SHP77 treated with DMSO at 0.1 percent for 48 hours (cell line): ENCODE results near the gene EPHA4.

Experiments
- DNase-seq: peaks from one replicate; lab custom pipeline; 2025; lab: John Stamatoyannopoulos, UW

The EPHA4 gene

DNA sequence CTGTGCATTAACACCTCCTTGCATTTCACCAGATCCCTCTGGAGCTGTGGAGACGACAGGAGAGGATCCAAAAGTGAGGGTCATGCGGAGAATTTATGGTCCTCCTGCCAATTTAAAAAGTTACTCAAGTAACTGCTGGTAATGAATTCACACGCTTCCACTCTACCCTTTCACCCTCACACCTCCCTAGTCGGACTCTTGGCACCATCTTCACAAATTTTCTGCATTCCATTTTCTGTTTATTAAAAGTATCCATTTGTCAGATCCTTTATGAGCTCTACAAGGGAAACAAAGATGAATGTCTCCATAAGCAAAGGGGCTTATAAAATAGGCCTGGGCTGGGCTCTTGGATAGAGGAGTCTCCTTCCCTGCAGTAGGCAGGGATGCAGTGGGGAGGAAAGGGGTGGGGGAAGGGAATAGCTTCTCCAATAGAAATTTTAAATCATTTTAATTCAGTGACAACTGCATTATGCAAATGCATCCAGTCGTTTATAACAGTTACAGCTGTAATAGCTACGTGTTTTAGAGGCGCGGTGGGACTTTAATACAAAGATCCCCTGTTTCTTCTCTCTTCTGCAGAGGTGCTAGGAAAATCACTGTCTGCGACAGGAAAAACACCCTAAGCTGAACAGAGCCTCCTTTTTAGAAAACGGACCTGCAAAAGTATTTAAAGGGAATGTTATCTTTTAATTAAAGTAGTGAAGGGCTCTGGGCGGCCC lies 132.2 kb downstream of the EPHA4 start:
- no peak for DNase-seq

DNA sequence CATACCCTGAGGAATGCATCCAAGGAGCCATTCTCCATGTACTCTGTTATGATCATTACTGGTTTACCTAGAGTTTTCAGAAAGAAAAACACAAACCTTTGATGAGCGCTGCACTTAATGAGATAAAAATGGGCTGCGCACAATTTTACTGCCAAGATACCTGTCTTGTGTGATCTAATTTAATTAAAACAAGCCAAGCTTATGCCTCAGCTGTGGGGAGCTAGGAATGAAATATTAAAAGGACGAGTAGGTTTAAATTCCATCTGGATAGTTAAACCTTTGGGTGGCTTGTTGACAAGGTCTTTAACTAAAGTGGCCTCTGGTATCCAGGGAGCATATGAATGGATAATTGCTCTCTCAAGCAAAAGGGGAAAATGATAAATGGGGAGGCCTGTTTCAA lies 135.0 kb downstream of the EPHA4 start:
- no peak for DNase-seq

DNA sequence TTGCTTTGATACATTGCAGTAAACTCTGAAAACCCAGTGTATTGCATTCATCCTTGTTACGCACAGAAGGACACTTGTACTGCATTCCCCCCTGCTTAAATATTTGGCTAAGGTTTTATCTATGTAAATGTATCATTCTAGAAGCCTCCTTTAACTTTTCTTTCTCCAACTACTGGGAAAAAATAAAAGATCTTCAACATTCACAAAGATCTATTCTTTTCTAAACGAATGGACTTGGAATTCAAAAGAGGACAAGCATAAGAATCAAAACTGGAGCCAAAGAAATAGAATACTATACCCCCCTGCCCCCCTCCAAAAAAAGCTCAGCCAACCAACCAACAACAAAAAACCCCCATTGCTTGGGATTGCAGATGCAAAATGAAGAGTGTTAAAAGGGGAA lies 136.9 kb downstream of the EPHA4 start:
- DNase-seq = no peak

DNA sequence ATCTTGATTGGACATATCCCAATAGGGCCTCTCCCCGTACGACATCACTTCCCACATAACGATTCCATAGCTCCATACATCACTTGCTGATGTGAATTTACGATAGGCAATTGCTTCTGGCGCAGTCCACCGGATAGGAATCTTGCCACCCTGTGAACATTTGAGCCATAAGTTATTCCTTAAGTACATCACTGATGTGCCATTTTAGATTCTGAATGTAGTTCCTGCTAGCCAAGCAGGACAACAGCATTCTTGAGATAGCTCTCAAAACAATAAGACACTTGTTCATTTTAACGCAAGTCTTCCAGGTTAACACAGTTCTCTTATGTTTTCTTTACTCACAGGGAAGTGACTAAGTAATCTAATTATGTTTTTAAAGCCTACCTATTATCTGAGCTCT lies 138.0 kb downstream of the EPHA4 start:
- DNase-seq = no peak

DNA sequence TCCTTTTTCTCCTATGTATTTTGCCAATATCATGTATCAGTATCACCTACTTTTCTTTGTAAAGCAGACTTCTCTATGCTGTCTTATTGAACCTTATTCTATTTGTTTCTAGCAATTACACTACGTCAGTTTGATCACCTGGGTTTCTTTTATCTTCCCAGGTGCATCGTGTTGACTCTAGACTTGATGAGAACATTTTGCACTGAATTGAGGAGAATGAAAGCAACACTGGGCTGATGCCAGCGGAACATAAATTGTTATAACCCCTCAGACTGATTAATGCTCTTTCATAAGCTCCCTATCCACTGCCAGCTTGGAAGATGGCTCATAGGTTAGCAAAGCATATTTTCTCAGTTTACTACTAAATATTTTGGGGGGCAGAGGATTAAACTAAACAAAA lies 140.6 kb downstream of the EPHA4 start:
- peak; percentile 95 for DNase-seq

DNA sequence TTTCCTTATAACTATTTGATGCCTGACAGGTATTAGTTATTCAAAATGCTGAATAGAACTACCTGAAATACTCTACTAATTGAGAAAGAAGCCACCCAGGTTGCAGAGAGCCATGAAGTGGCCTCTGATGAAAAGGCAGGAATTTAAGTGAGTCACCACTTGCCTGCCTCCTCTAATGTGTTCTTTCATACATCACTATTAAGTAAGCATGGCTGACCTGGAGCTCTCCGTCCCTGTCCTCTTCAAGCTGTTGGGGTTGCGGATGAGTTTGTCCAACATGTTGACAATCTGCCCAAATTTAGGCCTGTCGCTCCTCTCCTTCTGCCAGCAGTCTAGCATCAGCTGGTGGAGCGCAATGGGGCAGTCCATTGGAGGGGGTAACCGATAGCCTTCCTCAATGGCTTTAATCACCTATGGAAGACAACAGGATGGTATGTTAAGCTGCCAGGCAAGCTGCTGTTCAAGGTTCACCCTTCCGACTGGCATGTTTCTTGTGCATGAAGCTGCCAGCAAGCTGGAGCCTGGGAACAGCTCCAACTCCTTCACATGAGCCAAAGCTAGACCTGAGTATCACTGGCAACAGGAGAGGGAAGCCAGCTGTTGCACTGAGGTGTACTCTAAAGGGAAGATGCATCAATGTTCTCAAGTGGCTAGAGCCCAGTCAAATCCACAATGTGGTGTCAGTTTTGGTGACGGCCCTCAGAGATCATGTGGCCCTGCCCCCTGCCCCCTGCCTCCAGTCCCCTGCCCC lies 142.2 kb downstream of the EPHA4 start:
- peak; percentile 68 for DNase-seq

DNA sequence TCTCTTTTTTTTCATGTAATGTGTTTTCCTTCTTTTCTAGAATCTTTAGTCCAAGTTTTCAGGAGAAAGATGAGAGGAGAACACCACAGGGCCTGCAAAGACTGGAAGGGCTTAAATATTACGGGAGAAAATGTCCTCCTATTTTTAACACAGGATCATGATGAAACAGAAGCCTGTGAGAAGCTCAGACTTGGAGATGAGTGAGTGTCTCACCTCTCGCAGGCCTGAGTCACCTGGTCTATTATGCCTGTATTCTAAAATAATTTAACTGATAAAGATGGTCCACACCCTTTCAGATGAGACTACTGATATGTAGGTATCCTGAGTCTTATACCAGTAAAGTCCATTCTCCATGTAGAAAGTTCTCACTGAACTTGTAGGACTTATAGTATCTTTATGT lies 143.2 kb downstream of the EPHA4 start:
- no peak for DNase-seq

DNA sequence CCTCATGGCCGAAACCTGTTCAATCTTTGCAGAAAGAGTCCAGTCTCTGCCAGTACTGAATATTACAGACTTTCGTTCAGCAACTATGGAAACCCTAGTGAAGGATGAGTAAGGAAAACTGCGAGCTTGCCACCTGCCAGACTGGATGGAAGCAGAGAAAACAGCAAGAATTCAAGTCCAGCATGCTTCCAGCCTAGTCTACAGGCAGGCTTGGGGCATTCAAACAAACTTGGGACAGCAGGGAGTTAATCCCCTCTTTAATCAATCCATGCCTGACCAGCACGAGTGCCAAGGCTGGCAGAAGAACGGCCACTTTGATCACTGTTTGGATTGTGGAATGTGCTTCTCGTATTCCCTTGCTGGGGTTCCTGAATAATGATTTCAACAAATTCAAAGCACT lies 145.2 kb downstream of the EPHA4 start:
- DNase-seq = no peak

DNA sequence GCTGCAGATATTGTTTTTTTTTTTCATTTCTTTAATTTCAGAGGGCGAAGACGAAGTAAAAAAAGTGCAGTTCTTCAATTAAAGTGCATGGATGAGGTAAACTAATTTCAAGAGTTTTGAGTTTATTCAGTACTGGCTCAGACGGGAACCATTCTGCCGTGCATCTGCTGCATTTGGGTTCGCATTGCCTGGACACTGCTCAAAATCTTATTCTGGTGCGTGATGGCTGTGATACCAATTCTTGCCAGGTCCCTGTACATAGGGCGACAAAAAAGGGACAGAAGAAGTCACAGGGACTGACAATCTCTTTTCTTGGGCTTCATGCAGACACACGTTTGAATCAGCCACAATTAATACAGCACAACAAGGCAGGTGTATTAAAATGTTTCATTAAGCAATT lies 146.2 kb downstream of the EPHA4 start:
- no peak for DNase-seq

DNA sequence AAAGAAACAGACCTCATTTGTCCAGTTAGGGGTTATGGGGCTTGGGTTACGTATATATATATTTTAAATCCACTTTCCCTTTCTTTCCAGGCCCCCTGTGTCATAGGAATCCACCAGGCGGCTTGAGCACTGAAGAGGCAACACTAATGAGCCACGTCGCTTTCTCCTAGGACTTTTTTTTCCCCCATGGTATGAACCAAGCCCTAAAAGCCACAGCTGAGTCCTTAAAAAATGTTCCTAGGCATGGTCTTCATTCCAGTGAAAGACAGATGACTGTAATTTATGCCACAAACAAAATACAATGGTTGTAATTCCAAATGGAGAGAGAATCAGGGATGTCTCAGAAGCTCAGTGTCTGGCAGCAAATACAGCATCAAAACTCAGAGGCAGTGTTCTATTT lies 146.8 kb downstream of the EPHA4 start:
- no peak for DNase-seq

DNA sequence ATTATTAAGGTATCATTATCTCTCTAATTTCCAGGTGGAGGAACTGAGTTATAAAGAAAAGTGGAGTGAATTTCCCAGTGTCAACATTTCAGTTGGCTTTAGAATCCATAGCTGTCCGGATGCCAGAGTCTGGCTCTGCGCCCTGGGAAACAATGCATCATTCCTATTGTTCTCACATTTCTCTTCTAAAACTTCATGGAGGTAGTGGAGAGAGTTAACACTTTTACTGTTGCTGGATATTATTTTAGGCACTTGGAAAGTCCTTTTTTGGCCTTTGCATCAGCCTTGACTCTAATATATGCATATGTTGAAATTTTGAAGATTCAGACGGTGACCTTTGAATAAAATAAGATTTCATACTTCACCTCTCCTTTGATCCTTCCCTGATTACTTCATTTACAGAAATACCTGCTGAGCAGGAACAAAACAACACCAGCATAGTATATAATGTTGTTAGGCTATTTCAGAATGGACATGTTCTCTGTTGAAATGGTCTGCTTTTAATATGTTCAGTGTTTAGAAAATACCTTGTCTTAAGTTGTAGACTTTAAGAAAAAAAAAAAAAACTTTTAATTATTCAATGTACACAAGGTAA lies 148.8 kb downstream of the EPHA4 start:
- DNase-seq = no peak

DNA sequence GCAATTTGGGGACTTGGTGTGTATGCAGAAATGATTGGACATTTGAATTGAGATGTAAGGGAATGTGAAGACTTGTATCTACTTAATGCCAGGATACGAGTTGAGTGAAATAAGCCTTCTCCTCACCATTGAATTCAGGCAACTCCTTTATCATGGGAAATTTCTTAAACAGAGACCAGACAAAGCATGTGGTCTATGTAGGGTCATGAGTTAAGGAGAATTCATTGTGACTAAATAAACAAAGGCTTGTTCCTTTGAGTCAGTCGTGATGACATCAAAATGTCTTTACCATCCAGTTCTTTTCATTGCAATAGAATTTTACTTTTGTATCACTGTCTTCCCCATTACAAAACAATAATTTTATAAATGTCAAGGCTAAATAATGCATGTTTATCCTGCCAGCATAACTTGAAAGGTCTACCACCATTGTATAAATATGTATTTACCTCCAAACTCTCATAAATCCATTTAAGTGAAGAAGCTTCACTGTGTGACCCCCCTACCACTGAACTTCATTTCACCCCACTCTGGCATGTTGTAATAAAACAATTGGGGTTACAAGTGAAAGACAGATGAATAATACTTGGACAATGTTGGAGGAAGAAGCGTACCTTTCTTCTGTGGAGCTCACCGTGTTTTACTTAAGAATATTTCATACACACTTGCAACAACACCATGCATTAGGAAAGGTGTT lies 149.4 kb downstream of the EPHA4 start:
- DNase-seq = no peak

DNA sequence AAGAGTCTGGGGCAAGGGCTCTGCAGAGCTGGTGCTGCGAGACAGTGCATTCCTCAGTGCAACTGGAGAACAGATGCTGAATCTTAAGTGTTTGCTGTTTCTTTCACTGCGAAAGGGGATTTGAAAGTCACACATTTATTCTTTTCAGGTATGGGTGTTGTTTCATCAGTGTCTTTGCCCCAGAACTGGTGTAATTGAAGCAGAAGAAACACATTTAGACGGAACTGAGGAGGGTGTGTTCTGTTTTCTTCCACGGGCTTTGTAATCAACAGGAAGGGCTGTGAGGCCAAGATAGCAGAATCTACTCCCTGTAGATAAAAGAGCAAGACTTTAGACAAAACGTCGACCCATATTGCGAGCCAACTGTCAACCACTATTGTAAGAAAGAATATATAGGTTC lies 151.9 kb downstream of the EPHA4 start:
- no peak for DNase-seq

DNA sequence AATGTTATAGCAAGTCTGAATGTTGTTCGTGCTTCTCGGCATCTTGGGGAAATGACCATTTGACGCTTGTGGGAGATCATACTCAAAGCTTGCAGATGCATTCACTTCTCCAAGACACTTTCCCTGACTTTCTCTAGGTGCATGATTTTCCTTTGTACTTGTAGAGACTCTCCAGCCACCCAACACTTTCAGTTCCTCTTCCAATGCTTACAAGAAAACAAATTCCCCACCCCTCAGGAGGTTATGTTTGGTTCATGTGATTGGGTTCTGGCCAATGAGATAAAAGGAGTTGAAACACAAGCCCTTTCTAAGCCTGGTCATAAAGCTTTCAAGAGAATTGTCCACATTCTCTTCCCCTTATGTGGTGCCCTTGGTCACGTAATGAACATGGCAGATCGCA lies 156.3 kb downstream of the EPHA4 start:
- DNase-seq = no peak

DNA sequence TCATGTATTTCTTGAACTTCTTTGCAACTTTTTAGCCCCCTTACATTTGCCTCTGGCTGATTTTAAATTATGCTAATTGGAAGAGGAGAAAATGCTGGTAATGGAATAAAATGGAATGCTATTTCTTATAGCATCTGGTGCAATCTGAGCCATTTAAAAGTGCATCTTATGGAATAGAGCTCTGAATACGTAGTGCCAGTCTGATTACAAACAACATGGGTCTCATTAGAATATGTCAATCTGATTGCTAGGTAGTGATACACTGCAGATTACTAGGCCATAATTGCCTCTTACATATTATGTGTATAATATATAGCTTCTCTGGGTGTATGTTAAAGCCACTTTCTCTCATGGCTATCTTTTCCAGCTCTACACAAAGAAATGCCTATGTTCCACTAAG lies 159.1 kb downstream of the EPHA4 start:
- DNase-seq = no peak

DNA sequence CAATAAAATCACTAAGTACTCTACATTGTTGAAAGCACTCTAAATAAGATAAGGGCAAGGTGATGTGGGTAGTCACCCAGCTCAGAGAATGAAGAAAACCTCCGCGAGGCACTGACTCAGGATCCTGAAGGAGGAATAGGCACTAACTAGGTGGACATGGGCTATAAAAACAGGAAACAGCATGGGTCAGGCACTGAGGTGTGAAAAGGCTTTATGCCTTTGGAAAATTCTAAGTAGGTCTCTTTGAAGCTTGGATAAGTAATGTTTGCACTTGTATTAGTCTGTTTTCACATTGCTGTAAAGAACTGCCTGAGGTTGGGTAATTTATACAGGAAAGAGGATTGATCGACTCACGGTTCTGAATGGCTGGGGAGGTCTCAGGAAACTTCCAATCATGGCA lies 161.6 kb downstream of the EPHA4 start:
- no peak for DNase-seq

DNA sequence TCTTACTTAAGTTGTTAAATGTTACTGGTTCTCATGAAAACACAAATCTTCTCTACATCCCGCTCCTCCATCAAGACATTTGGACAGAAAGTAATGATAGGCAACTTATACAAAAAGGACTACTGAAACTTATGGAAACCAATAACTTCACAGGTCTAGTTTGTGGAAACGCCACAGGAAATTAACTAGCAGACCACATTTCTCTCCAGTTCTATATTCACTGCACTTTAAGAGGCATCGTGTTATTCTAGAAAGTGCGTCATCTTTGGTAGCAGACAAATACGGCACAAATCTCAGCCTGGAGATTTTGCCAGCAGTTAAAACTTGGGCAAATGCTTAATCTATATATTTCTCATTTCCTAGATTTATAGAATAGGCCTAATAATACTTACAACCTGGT lies 164.3 kb downstream of the EPHA4 start:
- DNase-seq = no peak

DNA sequence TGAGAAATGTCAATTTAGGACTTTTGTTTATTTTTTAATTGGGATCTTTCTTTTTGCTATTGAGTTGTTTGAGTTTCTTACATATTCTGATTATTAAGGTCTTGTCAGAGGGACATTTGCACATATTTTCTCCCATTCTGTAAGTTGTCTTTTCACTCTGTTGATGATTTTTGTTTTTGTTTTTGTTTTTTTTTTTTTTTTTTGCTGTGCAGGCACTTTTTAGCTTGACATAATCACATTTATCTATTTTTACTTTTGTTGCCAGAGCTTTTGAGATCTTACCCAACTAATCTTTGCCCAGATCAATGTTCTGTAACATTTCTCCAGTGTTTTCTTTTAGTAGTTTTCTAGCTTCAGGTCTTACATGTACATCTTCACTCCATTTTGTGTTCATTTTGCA lies 166.6 kb downstream of the EPHA4 start:
- DNase-seq = no peak

DNA sequence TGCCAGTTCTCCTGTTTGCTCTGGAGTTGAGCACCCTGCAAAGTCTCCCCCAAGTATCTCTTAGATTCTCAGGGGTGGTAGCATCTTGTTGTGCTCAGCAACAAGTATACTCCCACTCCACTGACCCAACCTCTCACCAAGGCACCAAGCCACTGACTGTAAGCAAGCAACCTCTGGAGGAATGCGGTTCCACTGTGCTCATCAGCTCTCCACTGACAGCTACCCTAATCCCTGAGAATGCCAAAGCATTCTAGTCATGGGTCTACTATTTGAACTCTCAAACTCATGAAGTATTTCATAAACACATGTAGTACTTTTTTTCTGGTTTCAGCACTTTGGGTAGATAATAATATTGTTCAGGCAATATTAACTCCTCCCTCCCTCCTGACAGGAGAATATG lies 170.0 kb downstream of the EPHA4 start:
- DNase-seq = no peak

DNA sequence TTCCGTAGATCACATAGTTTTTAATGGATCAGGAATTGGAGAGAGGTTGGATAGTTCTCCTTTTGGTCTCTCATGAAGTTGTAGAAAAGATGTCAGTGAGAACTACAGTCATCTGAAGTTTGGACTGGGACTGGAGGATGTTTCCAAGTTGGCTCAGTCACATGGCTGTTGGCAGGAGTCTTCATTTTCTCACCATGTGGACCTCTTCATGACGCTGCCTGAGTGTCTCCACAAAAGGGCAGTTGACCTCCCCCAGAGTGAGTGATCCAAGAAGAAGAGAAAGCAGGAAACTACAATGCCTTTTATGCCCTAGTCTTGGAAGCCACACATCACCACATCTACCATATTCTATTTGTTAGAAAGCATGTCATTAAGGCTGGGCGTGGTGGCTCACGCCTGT lies 171.7 kb downstream of the EPHA4 start:
- no peak for DNase-seq

DNA sequence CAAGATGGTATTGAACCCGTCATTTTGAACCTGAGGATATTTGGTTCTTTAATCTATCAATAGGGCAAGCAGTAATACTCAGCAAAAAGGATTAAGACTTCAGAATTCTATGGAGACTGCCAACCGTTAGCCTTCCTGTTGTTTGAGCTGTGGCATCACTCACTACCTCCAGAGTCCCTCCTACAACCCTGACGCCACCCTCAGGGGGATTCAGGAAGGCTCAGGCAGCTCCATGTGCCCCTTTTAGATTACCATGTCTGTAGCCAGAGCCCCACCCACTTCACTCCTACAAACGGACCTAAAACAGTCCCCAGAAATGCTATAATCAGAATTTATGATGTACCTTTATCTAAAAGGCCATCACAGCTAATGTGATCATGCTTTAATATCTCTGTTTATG lies 172.9 kb downstream of the EPHA4 start:
- no peak for DNase-seq

DNA sequence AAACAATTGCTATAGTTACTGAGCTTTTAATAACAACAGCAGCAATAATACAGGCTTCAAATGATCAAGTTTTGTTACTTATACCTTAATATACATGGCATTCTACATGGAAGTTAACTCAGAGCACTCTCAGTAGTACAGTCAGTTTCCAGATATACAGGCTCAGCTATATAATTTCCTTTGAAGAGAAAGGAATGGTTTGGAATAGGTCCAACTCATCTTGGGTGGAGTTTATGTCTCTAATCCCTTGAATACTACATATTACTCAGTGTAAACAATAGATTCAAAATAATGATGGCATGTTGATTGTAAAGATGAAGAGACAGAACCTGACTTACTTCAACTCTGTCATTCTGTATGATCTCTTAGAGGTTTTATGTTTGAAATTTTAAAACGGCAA lies 174.9 kb downstream of the EPHA4 start:
- no peak for DNase-seq
